GM19324 (cell line): ENCODE measurements around the gene PCNP.
"Not testable (repeated sequence)": the region's sequence is repeated elsewhere in the genome, so short reads cannot be mapped to it uniquely, and the experiment has no call there.

Experiments
- ATAC-seq: cut with Tn5 transposase; IDR thresholded peaks from one replicate; pipeline ENCODE4 v1.9.1; 2021; ENCODE audit warnings: mild to moderate bottlenecking, moderate library complexity; ENCODE audit not compliant: unreplicated experiment, low FRiP score

The PCNP gene

GRCh38 chr3:101631098-101631796, 57.3 kb downstream of the PCNP start:
- no peak for ATAC-seq

GRCh38 chr3:101631959-101632358, 58.0 kb downstream of the PCNP start:
- not testable (repeated sequence) for ATAC-seq

GRCh38 chr3:101632586-101632985, 58.6 kb downstream of the PCNP start:
- ATAC-seq: no peak

- ATAC-seq: no peak
Measured at GRCh38 chr3:101633186-101633585, 59.2 kb downstream of the PCNP start.

GRCh38 chr3:101634591-101635196, 60.7 kb downstream of the PCNP start:
- no peak for ATAC-seq

- ATAC-seq: no peak
Measured at GRCh38 chr3:101635345-101635744, 61.4 kb downstream of the PCNP start.

- ATAC-seq: peak; percentile 80
Measured at GRCh38 chr3:101635954-101636798, 62.2 kb downstream of the PCNP start.

GRCh38 chr3:101637451-101637850, 63.5 kb downstream of the PCNP start:
- ATAC-seq: no peak

- ATAC-seq: no peak
Measured at GRCh38 chr3:101638261-101638745, 64.3 kb downstream of the PCNP start.

- ATAC-seq: no peak
Measured at GRCh38 chr3:101639280-101639963, 65.4 kb downstream of the PCNP start.

GRCh38 chr3:101640256-101640655, 66.3 kb downstream of the PCNP start:
- no peak for ATAC-seq

GRCh38 chr3:101641397-101642115, 67.6 kb downstream of the PCNP start:
- not testable (repeated sequence) for ATAC-seq

- no peak for ATAC-seq
Measured at GRCh38 chr3:101642441-101642840, 68.5 kb downstream of the PCNP start.

GRCh38 chr3:101643009-101643844, 69.2 kb downstream of the PCNP start:
- ATAC-seq: no peak
